CD4-positive, alpha-beta T cell (primary cell): Measurements from ENCODE around the gene TMEM61. TPM values are rescaled to one million over a fixed set of nuclear protein-coding genes. Genes with fewer than 3 reads are reported as not detected.

Experiments
- ATAC-seq: fragments of 200-7000 bp; cut with Tn5 transposase; one replicate; pipeline ENCODE4 v1.10.0; 2022; ENCODE audit warnings: mild to moderate bottlenecking; ENCODE audit not compliant: poor library complexity
- CTCF ChIA-PET: fragments of 350-600 bp; sonication (Branson Sonifier 250); formaldehyde crosslinking; loops from one replicate; lab custom pipeline; 2021; ENCODE audit warnings: antibody characterized with exemption, inconsistent platforms; lab: Charles Lee
- POLR2A ChIA-PET: fragments of 350-600 bp; sonication (Branson Sonifier 250); formaldehyde crosslinking; loops from one replicate; lab custom pipeline; 2021; ENCODE audit warnings: antibody characterized with exemption, inconsistent platforms; lab: Charles Lee
- DNase-seq, 14 experiments: peaks; one replicate each; pipeline ENCODE4 v3.0.0-alpha.2; 2013 to 2020; ENCODE audit warnings: mixed read lengths in 2 of 14
- H3K27ac ChIP-seq, 2 donors: one replicate each; pipeline versions ENCODE4 v1.5.1 to v1.7.0; 2013; ENCODE audit warnings: low read length in 2 of 2, low read depth in 1 of 2, mild to moderate bottlenecking in 1 of 2
- H3K27me3 ChIP-seq, 2 experiments: 1 replicate in 1 of 2; 2 replicates in 1 of 2; pipeline versions ENCODE4 v1.6.1 to v1.7.0; 2013; ENCODE audit warnings: low read length in 2 of 2, control low read depth in 1 of 2, mild to moderate bottlenecking in 1 of 2, moderate library complexity in 1 of 2; ENCODE audit not compliant: insufficient read depth in 2 of 2, control insufficient read depth in 1 of 2
- H3K36me3 ChIP-seq: one replicate; pipeline ENCODE4 v1.6.1; 2013; ENCODE audit warnings: low read length, control low read depth; ENCODE audit not compliant: insufficient read depth
- H3K4me1 ChIP-seq: one replicate; pipeline ENCODE4 v1.6.1; 2013; ENCODE audit warnings: low read length, control low read depth; ENCODE audit not compliant: insufficient read depth
- H3K4me3 ChIP-seq: one replicate; pipeline ENCODE4 v1.5.1; 2013; ENCODE audit warnings: mild to moderate bottlenecking, low read length, moderate library complexity
- H3K9me3 ChIP-seq, 2 experiments: 1 replicate in 1 of 2; 2 replicates in 1 of 2; pipeline versions ENCODE4 v1.6.1 to v1.7.0; 2013; ENCODE audit warnings: low read length in 2 of 2, mild to moderate bottlenecking in 2 of 2, control low read depth in 1 of 2, moderate library complexity in 1 of 2; ENCODE audit not compliant: control insufficient read depth in 1 of 2, insufficient read depth in 1 of 2
- H3K27ac Mint-ChIP-seq: one replicate; pipeline ENCODE4 v1.8.0; 2020; ENCODE audit warnings: mixed read lengths
- H3K27me3 Mint-ChIP-seq: one replicate; pipeline ENCODE4 v1.8.0; 2021; ENCODE audit warnings: mixed read lengths
- H3K36me3 Mint-ChIP-seq: one replicate; pipeline ENCODE4 v1.8.0; 2021; ENCODE audit warnings: low read depth, mixed read lengths
- H3K4me1 Mint-ChIP-seq: one replicate; pipeline ENCODE4 v1.8.0; 2021; ENCODE audit warnings: low read depth, mixed read lengths
- H3K4me3 Mint-ChIP-seq: one replicate; pipeline ENCODE4 v1.8.0; 2020; ENCODE audit warnings: mild to moderate bottlenecking, mixed read lengths
- H3K9me3 Mint-ChIP-seq: one replicate; pipeline ENCODE4 v1.8.0; 2020; ENCODE audit warnings: mixed read lengths
- intact Hi-C, 2 experiments: fragments of 100-400 bp; cut with DNase I in 1 of 2; cut with micrococcal nuclease in 1 of 2; formaldehyde crosslinking; loops; one replicate each; pipeline versions ENCODE4 v1.15.1 to v1.9.0; 2023 to 2025; cut with DNase I, micrococcal nuclease
- total RNA-seq, 174 experiments: library from RNA in 2 of 174; stranded (reverse) in 2 of 174; gene quantifications; one replicate each; pipeline ENCODE4 v1.2.3 and lab custom pipeline; 2021 to 2026
- TF ChIP-seq, protein P1 (sequence below): fragments of 200-600 bp; IDR thresholded peaks from one replicate; pipeline ENCODE4 v1.8.0; 2022; ENCODE audit warnings: antibody characterized with exemption, mild to moderate bottlenecking

Gene TMEM61
- total RNA-seq, 2 experiments from 2014 or later, result not detected

DNA sequence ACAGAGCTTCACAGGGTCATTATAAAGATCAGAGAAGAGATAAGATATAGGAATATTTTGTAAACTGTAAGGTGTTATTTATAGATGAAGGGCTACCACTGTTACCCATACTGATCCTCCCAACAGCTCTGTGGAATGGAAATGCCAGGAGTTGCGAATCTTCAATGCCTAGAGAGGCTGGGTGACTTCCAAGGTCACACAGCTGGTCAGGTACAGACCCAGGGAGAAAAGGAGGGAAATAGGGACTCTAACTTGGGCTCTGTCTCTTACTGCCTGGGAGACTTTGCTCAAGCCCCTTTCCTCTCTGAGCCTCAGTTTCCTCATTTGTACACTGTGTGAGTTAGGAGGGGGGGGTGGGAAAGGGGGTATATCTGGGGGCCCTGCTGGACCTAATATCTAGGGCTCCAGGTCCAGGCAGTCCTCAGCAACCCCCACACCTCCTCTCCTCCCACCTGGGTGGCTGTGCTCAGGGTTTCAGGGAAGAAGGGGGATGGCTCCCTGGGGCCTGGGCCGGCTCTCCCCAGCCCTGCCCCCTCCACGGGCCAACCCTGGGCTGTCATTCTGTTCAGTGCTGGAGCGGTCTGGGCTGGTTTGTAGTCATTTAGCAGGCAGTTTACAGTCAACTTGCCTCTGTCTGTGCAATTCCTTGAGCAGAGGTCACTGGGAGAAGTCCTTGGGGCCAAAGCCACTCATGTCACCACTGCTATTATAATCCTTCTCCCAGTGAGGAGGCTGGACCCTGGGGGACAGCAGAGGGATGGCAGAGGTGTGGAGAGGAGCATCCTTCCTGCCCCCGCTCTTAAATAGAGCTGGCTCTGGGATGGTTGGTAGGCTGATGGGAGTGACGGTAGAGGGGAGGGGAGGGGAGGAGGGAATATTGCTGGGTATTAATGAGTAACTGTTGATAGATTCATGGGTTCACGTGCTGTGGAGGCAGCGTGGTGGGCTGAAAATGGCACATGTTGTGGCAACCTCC, 20.0 kb downstream of the TMEM61 start:
- Histone ChIP-seq H3K9me3 (peaks cover 0 to 8% of the 10 kb centered on the region in 2 experiments), H3K36me3 (no peaks in the 10 kb centered on the region), H3K4me3 (no peak overlapping the region), H3K27ac (no peak overlapping the region), H3K27me3 (peaks cover 29 to 35% of the 10 kb centered on the region in 2 experiments), H3K4me1 (peaks cover 19% of the 10 kb centered on the region)
- DNase-seq, result no peak
- no peak for ATAC-seq
- peaks cover 40% of the 10 kb centered on the region for H3K27me3 Mint-ChIP-seq
- intact Hi-C loops, result no loop called here
- H3K9me3 Mint-ChIP-seq, result no peaks in the 10 kb centered on the region
- peaks cover 17% of the 10 kb centered on the region for H3K4me1 Mint-ChIP-seq
- H3K27ac Mint-ChIP-seq, result no peak overlapping the region
- TF ChIP-seq, protein P1, sequence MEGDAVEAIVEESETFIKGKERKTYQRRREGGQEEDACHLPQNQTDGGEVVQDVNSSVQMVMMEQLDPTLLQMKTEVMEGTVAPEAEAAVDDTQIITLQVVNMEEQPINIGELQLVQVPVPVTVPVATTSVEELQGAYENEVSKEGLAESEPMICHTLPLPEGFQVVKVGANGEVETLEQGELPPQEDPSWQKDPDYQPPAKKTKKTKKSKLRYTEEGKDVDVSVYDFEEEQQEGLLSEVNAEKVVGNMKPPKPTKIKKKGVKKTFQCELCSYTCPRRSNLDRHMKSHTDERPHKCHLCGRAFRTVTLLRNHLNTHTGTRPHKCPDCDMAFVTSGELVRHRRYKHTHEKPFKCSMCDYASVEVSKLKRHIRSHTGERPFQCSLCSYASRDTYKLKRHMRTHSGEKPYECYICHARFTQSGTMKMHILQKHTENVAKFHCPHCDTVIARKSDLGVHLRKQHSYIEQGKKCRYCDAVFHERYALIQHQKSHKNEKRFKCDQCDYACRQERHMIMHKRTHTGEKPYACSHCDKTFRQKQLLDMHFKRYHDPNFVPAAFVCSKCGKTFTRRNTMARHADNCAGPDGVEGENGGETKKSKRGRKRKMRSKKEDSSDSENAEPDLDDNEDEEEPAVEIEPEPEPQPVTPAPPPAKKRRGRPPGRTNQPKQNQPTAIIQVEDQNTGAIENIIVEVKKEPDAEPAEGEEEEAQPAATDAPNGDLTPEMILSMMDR, result no peak
- CTCF ChIA-PET, result interaction anchor here (0.8 to 1.3 kb wide), 2 partner anchors 55 to 56 kb away, joined by 3 to 4 read pairs; no protein-coding TSS in a partner anchor
- H3K36me3 Mint-ChIP-seq, result no peaks in the 10 kb centered on the region
- POLR2A ChIA-PET, result no interaction called here
- H3K4me3 Mint-ChIP-seq, result no peak overlapping the region

DNA sequence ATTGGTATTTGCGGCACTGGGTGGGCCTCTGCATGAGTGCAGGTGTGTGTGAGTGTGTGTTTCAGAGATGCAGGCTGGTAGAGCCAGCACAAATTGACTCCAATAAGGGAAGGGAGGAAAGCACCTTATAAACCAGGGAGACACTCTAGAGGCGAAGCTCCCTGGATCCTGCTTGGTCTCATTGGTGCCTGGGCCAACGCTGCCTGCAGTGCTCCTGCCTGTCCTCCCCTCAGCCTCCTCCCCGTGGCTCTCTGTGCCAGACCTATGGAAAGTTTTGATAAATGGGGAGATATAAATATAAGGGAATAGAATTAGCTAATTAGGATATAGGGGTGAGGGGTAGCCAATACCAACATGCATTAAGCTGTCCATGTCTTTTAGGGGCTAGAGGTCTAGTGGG, 20.9 kb downstream of the TMEM61 start:
- peaks cover 31% of the 10 kb centered on the region for H3K27me3 Mint-ChIP-seq
- H3K36me3 Mint-ChIP-seq, result no peaks in the 10 kb centered on the region
- ChIA-PET CTCF (interaction anchor here (1.3 kb wide), 1 partner anchor 56 kb away, joined by 3 read pairs; no protein-coding TSS in a partner anchor), POLR2A (no interaction called here)
- TF ChIP-seq, protein P1, result no peak
- no peak overlapping the region for H3K27ac Mint-ChIP-seq
- intact Hi-C loops, result no loop called here
- DNase-seq, result no peak
- H3K4me1 Mint-ChIP-seq, result peaks cover 8% of the 10 kb centered on the region
- Histone ChIP-seq H3K4me1 (peaks cover 10% of the 10 kb centered on the region), H3K27me3 (peaks cover 26 to 29% of the 10 kb centered on the region in 2 experiments), H3K27ac (no peak overlapping the region), H3K4me3 (no peak overlapping the region), H3K36me3 (no peaks in the 10 kb centered on the region), H3K9me3 (peaks cover 0 to 3% of the 10 kb centered on the region in 2 experiments)
- no peak for ATAC-seq
- no peaks in the 10 kb centered on the region for H3K9me3 Mint-ChIP-seq
- no peak overlapping the region for H3K4me3 Mint-ChIP-seq

DNA sequence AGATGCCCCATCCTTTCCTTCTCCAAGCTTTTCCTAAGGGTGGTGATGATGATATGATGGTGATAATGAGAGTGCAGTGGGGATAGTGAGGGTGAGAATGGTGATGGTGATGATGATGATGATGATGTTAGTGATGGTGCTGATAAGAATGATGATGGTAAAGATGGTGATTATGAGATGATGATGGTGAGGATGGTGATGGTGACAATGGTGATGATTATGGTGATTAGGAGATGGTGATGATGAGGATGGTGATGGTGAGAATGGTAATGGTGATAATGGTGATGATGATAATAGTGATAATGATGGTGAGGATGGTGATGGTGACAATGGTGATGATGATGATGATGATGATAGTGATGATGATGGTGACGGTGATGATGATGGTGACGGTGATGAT, 22.3 kb downstream of the TMEM61 start:
- TF ChIP-seq, protein P1, result no peak
- peaks cover 19% of the 10 kb centered on the region for H3K27me3 Mint-ChIP-seq
- H3K27me3 ChIP-seq, result peaks cover 15 to 18% of the 10 kb centered on the region in 2 experiments
- no peak overlapping the region for H3K27ac ChIP-seq
- ChIA-PET POLR2A (interaction anchor here (0.9 kb wide), 1 partner anchor 25 kb away, joined by 4 read pairs; no protein-coding TSS in a partner anchor), CTCF (no interaction called here)
- intact Hi-C loops, result no loop called here
- DNase-seq, result no peak
- no peak overlapping the region for H3K4me3 ChIP-seq
- no peaks in the 10 kb centered on the region for H3K9me3 Mint-ChIP-seq
- H3K4me1 ChIP-seq, result no peaks in the 10 kb centered on the region
- no peaks in the 10 kb centered on the region for H3K9me3 ChIP-seq
- ATAC-seq, result no peak
- no peak overlapping the region for H3K4me3 Mint-ChIP-seq
- H3K4me1 Mint-ChIP-seq, result peaks cover under 1% of the 10 kb centered on the region
- H3K36me3 Mint-ChIP-seq, result no peaks in the 10 kb centered on the region
- H3K36me3 ChIP-seq, result no peaks in the 10 kb centered on the region
- H3K27ac Mint-ChIP-seq, result no peak overlapping the region
